Suprapubic skin (tissue), 4 donors: ENCODE results near the gene CACNA2D3. TPM values are rescaled to one million over a fixed set of nuclear protein-coding genes. Genes with fewer than 3 reads are reported as not detected.

Experiments used
- DNase-seq, 2 donors: peaks; one replicate each; pipeline ENCODE4 v3.0.0-alpha.2; 2019; ENCODE audit warnings: low spot score in 2 of 2
- H3K27ac ChIP-seq: fragments of 200-600 bp; sonication (generic); one replicate; pipeline ENCODE4 v1.5.1; 2019
- H3K27me3 ChIP-seq: fragments of 200-600 bp; sonication (generic); one replicate; pipeline ENCODE4 v1.5.1; 2019
- H3K36me3 ChIP-seq: fragments of 200-600 bp; sonication (generic); one replicate; pipeline ENCODE4 v1.5.1; 2019
- H3K4me1 ChIP-seq: fragments of 200-600 bp; sonication (generic); one replicate; pipeline ENCODE4 v1.5.1; 2019
- H3K4me3 ChIP-seq: fragments of 200-600 bp; sonication (generic); one replicate; pipeline ENCODE4 v1.5.1; 2019; ENCODE audit warnings: mild to moderate bottlenecking
- H3K9me3 ChIP-seq: fragments of 200-600 bp; sonication (generic); one replicate; pipeline ENCODE4 v1.5.1; 2019
- EP300 ChIP-seq: sonication (generic); formaldehyde crosslinking; IDR thresholded peaks from one replicate; pipeline ENCODE4 v1.6.1; 2017; ENCODE audit warnings: antibody characterized with exemption
- POLR2A ChIP-seq, 2 donors: fragments of 450-650 bp; IDR thresholded peaks; one replicate each; pipeline ENCODE4 v1.6.1; 2017; ENCODE audit warnings: antibody characterized with exemption in 2 of 2, mild to moderate bottlenecking in 2 of 2, moderate library complexity in 2 of 2
- POLR2AphosphoS5 ChIP-seq, 3 donors: sonication (generic); formaldehyde crosslinking; IDR thresholded peaks; one replicate each; pipeline ENCODE4 v1.6.1; 2017; ENCODE audit warnings: antibody characterized with exemption in 3 of 3
- WGBS: methylation state at CpG from one replicate; pipeline ENCODE4 v1.1.5; 2018; 5-methylcytosine and 5-hydroxymethylcytosine counted together
- total RNA-seq, 4 donors: library from RNA; depleted of rRNA; stranded (reverse); fragments of >200 nt; gene quantifications; one replicate each; pipeline ENCODE4 v1.1.0, GENCODE V29; 2016
- TF ChIP-seq, protein P1 (sequence below), 2 donors: fragments of 200-600 bp in 1 of 2; fragments of 450-650 bp in 1 of 2; sonication (generic) in 1 of 2; IDR thresholded peaks; one replicate each; pipeline ENCODE4 v1.5.1; 2016 to 2019; ENCODE audit warnings: antibody characterized with exemption in 2 of 2, mild to moderate bottlenecking in 1 of 2, moderate library complexity in 1 of 2

CACNA2D3 gene
- total RNA-seq, 4 donors from 2014 or later: 0.42 to 2.8 (median 0.95) TPM

DNA sequence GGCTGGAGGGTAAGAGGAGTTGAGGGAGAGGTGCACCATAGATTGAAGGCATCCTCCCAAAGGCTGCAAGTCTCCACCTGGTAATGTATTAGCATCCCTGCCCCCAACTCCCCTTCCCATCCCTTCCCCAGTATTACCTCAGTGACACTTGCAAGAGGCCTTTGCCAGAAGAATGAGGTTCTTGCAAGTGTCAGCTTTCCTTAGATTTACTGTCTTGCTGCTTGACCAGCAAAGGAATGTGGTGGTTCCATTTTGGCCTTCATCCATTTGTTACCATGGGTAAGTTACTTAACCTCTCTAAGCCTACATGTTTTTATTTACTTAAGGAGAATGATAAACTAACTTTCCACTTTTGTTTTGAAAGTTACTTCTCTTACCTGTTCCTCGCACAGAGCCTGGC lies 696.6 kb downstream of the CACNA2D3 start:
- no peak for DNase-seq
- Histone ChIP-seq H3K9me3 (no peaks in the 10 kb centered on the region), H3K27ac (no peak overlapping the region), H3K27me3 (no peaks in the 10 kb centered on the region), H3K4me1 (peaks cover 12% of the 10 kb centered on the region), H3K36me3 (no peaks in the 10 kb centered on the region), H3K4me3 (no peak overlapping the region)
- TF ChIP-seq EP300 (no peak), POLR2A (IDR thresholded peaks at IDR 0.05) (no peak), POLR2AphosphoS5 (IDR thresholded peaks at IDR 0.05) (no peak)
- TF ChIP-seq, protein P1, sequence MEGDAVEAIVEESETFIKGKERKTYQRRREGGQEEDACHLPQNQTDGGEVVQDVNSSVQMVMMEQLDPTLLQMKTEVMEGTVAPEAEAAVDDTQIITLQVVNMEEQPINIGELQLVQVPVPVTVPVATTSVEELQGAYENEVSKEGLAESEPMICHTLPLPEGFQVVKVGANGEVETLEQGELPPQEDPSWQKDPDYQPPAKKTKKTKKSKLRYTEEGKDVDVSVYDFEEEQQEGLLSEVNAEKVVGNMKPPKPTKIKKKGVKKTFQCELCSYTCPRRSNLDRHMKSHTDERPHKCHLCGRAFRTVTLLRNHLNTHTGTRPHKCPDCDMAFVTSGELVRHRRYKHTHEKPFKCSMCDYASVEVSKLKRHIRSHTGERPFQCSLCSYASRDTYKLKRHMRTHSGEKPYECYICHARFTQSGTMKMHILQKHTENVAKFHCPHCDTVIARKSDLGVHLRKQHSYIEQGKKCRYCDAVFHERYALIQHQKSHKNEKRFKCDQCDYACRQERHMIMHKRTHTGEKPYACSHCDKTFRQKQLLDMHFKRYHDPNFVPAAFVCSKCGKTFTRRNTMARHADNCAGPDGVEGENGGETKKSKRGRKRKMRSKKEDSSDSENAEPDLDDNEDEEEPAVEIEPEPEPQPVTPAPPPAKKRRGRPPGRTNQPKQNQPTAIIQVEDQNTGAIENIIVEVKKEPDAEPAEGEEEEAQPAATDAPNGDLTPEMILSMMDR (IDR thresholded peaks at IDR 0.05): no peak
- WGBS: 95% methylated on average over 1 of the region's 1 CpG

DNA sequence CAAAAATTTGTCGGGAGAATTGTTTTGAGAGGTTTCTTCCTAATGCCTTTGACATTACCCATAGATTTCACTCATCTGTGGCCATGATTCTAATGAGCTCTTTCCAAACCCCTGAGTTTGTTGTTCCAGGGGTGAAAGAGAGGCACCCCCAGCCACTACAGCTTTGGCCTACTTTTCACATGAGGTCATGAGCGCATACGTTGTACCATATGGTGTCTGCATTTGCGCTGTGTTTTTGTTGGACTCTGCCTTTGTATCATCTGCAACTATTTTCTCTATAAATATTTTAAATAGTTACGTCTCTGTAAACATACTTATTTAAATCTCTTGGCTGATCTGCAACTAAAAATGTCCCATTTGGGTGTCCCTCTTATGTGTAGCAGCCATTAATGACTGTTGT lies 697.6 kb downstream of the CACNA2D3 start:
- Histone ChIP-seq H3K36me3 (no peaks in the 10 kb centered on the region), H3K27me3 (no peaks in the 10 kb centered on the region), H3K27ac (no peak overlapping the region), H3K9me3 (no peaks in the 10 kb centered on the region), H3K4me3 (no peak overlapping the region), H3K4me1 (peaks cover 12% of the 10 kb centered on the region)
- DNase-seq: no peak
- TF ChIP-seq, protein P1 (IDR thresholded peaks at IDR 0.05): no peak
- TF ChIP-seq EP300: no peak
- TF ChIP-seq POLR2A (IDR thresholded peaks at IDR 0.05): no peak
- TF ChIP-seq POLR2AphosphoS5 (IDR thresholded peaks at IDR 0.05): no peak
- 93% methylated on average over 5 of the region's 5 CpGs for WGBS

DNA sequence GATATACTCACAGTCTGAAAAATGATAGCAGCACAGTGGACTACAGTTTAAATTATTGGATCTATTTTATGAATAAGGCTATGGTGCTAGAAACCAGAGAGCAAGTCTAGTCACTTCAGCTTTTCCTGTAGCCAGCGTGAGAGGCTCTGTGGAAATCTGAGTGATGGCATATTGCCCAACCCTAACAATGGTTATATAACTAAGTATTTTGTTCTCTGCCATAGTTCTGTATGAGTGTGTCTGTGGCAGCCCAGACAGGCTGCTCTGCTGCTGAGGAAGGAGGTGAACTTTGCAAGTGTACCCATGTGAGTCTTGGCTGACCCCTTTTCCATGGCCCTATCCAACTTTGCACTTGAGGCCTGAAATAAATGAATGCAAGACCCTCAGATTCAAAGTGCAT lies 699.9 kb downstream of the CACNA2D3 start:
- Histone ChIP-seq H3K4me1 (peaks cover 20% of the 10 kb centered on the region), H3K4me3 (no peak overlapping the region), H3K9me3 (no peaks in the 10 kb centered on the region), H3K27me3 (no peaks in the 10 kb centered on the region), H3K36me3 (no peaks in the 10 kb centered on the region), H3K27ac (no peak overlapping the region)
- TF ChIP-seq, protein P1 (IDR thresholded peaks at IDR 0.05): no peak
- DNase-seq: no peak
- 0% methylated on average over 1 of the region's 1 CpG for WGBS

DNA sequence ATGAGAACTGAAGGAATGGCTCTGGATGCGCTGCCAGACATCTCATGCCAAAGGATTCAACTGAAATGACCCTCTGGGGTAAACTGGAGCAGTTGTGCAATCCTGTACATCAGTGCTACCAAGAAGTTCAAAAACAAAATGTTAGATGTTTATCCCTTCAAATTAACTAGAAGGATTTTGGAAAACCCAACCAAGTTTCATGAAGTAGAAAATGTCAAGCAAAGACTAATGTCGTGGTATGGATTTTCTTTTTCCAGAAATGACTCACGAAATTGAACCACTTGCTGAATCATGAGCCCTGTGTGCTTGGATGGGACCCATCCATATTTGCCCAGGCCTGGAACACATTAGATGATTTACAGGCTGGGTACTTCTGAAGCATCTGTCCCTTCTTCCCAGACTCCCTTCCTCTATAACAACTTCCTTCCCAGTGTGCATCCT lies 703.9 kb downstream of the CACNA2D3 start:
- WGBS: 56% methylated on average over 3 of the region's 3 CpGs
- H3K4me3 ChIP-seq: no peak overlapping the region
- no peaks in the 10 kb centered on the region for H3K27me3 ChIP-seq
- no peak overlapping the region for H3K27ac ChIP-seq
- peaks cover 6% of the 10 kb centered on the region for H3K9me3 ChIP-seq
- TF ChIP-seq POLR2AphosphoS5 (IDR thresholded peaks at IDR 0.05): peak in 1 of 3 donors; percentile 40
- TF ChIP-seq POLR2A (IDR thresholded peaks at IDR 0.05): no peak
- no peaks in the 10 kb centered on the region for H3K36me3 ChIP-seq
- H3K4me1 ChIP-seq: peaks cover 29% of the 10 kb centered on the region
- no peak for DNase-seq

DNA sequence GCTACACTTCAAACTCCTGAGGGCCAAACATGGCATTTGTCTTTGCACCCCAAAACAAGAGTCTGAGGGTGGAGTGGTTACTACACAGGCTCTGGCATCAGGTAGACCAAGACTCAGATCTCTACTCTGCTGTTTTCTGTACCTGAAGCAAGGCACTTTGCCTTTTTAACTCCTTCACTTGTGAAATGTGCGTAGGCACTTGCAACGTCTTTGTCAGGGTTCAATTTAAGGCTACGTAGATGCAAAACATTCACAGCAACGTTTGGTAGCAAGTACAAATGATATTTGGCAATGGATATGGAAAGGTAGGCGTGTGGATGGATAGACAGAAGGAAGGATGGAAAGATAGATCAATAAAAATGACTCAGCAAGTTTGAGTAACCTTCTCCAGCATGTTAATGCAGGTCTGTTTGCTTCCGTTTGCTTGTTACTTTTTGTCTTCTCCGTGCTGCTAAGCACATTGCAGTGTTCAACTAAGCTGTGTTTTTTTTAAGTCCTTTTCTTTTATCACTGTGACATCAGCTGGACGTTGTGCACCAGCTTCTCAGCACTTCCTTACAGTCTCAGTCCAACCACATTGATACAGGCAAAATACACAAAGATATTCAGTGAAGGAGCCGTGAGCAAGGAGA lies 704.8 kb downstream of the CACNA2D3 start:
- Histone ChIP-seq H3K27ac (peak overlapping the region; percentile 34), H3K9me3 (peaks cover 6% of the 10 kb centered on the region), H3K4me1 (peaks cover 20% of the 10 kb centered on the region), H3K4me3 (no peak overlapping the region), H3K36me3 (no peaks in the 10 kb centered on the region), H3K27me3 (no peaks in the 10 kb centered on the region)
- WGBS: 69% methylated on average over 9 of the region's 9 CpGs
- TF ChIP-seq POLR2A (IDR thresholded peaks at IDR 0.05): no peak
- no peak for DNase-seq

DNA sequence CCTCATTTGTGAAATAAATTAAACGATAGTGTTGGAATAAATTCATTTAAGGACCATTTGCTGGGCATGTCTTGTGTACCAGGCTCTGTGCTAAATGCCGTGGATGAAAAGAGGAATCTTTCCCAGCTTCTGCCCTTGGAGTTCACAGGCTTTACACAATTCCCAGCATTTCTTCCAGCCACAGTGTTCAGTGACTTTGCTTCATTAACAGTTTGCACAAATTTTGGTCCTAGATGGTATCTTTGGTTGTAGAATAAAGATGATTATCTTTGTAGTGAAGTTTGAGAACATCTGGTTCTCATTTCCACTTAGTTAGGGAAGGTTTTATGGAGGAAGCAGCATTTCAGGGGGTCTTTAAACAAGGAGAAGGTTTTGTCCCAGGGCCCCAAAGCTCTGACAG lies 705.4 kb downstream of the CACNA2D3 start:
- H3K27ac ChIP-seq: no peak overlapping the region
- no peaks in the 10 kb centered on the region for H3K27me3 ChIP-seq
- H3K36me3 ChIP-seq: no peaks in the 10 kb centered on the region
- no peak for DNase-seq
- peaks cover 6% of the 10 kb centered on the region for H3K9me3 ChIP-seq
- H3K4me3 ChIP-seq: no peak overlapping the region
- peaks cover 17% of the 10 kb centered on the region for H3K4me1 ChIP-seq
- TF ChIP-seq, protein P1 (IDR thresholded peaks at IDR 0.05): no peak
- no peak for TF ChIP-seq POLR2AphosphoS5 (IDR thresholded peaks at IDR 0.05)
- no peak for TF ChIP-seq EP300
- TF ChIP-seq POLR2A (IDR thresholded peaks at IDR 0.05): no peak
- 59% methylated on average over 2 of the region's 2 CpGs for WGBS
